DMS53 (cell line): Measurements from ENCODE around the gene KCNIP1.

Experiments
- DNase-seq: peaks from one replicate; lab custom pipeline; 2025; lab: John Stamatoyannopoulos, UW

The KCNIP1 gene

GRCh38 chr5:170711300-170711699, 207.5 kb downstream of the KCNIP1 start:
- DNase-seq, result no peak

DNA sequence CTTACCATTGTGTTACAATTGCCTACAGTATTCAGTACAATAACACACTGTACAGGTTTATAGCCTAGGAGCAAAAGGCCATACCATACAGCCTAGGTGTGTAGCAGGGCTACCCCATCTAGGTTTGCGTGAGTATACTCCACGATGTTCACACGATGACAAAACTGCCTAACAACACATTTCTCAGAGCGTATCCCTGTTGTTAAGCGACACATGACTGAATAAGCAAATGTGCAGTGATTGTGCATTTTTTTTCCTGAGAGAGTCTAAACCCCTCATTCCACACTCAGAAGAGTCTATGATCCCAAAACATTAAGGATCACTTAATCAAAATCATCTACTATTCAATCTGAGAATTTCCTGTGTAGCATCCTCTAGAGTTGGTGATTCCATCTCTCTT, 211.3 kb downstream of the KCNIP1 start:
- DNase-seq, result no peak

- DNase-seq, result no peak
Observed at GRCh38 chr5:170716396-170716795, 212.6 kb downstream of the KCNIP1 start.

DNA sequence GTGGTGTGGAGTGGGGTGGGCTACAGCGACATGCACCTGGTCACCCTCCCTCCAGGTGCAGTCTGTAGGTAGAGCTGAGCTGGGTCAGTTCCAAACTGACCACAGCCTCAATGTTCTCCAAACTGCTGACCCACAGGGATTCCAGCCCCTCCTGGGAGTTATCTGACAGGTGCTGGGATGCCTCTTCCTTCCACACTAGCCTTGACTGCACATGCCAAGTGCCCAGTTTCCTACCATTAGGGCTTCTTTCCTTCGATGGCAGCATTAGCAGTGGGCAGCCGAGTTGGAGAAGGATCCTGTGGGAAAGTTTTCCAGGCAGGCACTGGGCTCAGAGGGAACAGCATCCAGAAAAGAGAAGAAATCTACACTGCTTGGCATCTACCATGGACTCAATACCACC, 215.7 kb downstream of the KCNIP1 start:
- no peak for DNase-seq

GRCh38 chr5:170720179-170720578, 216.4 kb downstream of the KCNIP1 start:
- DNase-seq, result no peak

DNA sequence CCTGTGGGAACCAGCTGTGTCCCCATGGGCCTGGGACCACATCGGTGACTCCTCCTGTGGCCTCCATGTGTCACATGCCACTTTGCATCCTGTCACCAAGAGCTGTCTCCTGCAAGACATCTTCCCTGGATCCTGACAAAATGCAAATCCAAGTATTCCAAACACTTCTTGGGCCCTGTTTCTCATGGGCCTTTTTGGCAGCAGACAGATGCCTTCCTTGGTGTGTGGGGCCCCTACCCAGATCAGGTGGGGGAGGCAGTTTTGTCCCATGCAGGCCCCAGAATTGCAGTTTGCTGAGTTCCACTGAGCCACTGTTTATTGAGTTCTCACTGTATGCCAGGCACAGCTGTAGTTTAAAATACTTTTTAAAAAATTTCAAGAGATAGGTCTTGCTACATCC, 217.2 kb downstream of the KCNIP1 start:
- no peak for DNase-seq

DNA sequence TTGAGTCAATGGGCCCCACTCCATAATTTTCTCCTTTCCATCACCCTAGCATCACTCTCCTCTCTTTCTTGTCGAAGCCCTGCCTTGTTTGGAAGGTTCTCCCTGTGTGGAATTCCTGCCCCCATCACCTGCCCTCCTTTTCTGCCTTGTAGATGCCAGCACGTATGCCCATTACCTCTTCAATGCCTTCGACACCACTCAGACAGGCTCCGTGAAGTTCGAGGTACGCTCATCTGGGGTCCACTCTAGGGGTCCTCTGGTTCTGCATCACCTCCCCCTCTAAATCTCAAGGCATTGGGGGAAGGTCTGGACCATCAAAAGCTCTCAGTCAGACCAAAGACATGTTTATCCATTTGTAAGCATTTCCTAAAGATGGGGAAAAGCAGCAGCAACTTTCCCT, 217.9 kb downstream of the KCNIP1 start:
- DNase-seq, result no peak

- no peak for DNase-seq
Observed at GRCh38 chr5:170722316-170722715, 218.5 kb downstream of the KCNIP1 start.

GRCh38 chr5:170731052-170731451, 227.2 kb downstream of the KCNIP1 start:
- no peak for DNase-seq

GRCh38 chr5:170732685-170733084, 228.9 kb downstream of the KCNIP1 start:
- no peak for DNase-seq

DNA sequence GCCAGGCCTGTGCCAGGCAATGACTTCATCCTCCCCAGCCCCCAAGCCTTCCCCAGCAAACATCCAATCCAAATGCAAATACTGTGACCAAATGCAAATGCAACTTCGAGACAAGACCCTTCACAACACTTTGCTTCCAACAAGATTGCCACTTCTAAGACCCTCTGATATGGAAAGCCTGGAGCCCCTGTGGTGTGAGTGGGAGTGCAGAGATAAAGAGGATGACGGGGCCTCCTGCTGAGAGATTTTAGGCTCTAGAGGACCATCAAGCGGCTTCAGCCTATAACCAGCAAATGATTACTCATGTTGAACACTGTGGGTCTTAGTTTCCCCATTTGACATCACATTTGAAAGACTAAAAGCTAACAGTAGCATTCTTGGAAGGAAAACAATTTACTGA, 233.1 kb downstream of the KCNIP1 start:
- DNase-seq, result no peak

DNA sequence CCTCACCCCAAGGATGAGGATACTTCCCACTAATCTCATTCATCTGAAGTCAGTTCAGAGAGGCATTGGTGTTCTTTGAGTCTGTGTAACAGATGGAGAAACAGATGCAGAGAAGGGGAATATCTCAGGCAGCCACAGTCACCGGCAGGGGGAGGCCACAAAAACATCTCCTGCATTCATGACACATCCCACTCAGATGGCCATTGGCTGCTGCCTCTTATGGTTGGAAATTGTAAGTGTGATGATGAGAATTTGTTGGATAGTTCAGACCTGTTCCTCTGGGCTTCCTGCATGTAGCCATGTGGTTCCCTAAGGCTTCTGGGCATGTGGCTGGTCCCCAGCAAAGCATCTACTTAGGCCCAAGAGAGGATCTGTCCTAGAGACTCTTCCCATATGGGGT, 233.8 kb downstream of the KCNIP1 start:
- DNase-seq, result no peak

GRCh38 chr5:170738840-170739239, 235.0 kb downstream of the KCNIP1 start:
- no peak for DNase-seq

GRCh38 chr5:170739446-170739845, 235.6 kb downstream of the KCNIP1 start:
- no peak for DNase-seq

- DNase-seq, result no peak
Observed at GRCh38 chr5:170740551-170741205, 236.9 kb downstream of the KCNIP1 start.

- no peak for DNase-seq
Observed at GRCh38 chr5:170741801-170742200, 238.0 kb downstream of the KCNIP1 start.

- DNase-seq, result no peak
Observed at GRCh38 chr5:170743876-170744212, 240.0 kb downstream of the KCNIP1 start.

DNA sequence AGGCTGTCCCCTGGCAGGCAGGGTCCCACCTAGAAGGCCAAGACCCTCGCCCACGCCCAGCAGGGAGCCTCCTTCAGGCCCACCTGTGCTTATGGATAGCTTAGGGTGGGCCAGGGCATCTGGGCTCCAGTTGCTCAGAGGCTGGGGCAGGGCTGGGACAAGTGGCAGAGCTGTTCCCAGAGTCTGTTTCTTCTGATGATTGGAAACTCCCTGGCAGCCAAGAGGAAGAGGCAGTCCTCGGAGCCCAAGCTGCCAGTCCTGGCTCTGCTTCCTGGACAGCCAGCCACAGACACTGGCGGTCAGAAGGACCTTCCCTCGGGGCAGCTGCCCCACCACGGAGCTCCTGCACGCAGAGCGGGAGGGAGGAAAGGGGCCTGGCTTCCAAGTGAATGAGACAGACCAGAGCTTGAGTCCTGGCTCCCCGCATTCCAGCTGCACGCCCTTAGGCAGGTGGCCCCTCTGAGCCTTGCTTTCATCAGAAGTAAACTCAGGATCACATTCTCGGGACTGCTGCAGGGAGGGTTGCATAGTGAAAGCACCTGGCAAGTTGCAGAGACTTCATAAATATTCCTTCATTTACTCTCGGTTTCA, 241.8 kb downstream of the KCNIP1 start:
- peak; percentile 50 for DNase-seq

DNA sequence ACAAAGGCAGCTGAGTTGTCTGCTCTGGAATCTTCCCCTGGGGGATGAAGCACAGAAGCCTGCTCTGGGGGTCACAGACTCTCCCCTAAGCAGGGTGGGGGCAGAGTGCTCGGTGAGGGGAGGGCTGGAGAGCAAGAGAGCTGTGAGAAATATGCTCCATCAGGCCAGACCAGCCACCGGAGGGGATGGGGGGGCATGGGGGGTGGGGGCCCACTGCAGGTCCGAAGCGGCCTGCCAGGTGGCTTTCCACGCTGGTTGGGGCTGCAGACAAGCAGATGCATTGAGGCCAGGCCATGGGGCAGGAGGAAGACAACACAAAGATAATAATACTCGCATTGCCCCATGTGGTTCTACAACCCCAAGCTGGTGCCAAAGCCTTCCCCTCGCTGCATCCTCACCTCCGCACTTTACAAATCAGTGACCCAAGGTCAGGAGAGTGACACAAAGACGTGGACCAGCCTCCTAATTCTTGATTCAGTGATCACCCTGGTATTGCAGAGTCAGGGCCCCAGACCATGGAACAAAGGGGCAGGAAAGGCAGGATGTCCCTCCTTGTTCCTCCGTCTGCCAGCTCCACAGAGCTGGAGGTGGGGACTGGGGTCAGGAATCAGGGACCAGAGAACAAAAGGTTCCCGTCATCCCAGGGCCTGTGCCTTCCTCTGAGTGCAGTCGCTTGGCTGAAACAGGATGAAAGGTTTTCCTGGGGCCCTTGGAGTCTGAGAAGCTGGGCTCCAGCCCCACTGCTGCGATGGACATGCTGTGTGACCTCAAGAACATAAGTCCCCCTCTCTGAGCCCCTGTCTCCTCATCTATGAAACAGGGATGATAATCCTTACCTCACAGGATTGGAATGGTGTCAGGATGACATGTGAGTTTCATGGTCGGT, 242.5 kb downstream of the KCNIP1 start:
- no peak for DNase-seq

GRCh38 chr5:170746961-170747340, 243.1 kb downstream of the KCNIP1 start:
- DNase-seq, result no peak

- no peak for DNase-seq
Observed at GRCh38 chr5:170747357-170747756, 243.5 kb downstream of the KCNIP1 start.

GRCh38 chr5:170747851-170748250, 244.0 kb downstream of the KCNIP1 start:
- DNase-seq, result peak; percentile 42

GRCh38 chr5:170748951-170749471, 245.2 kb downstream of the KCNIP1 start:
- DNase-seq, result no peak
